Ovary (tissue), 9 donors: ENCODE measurements around the gene CD2. TPM values are rescaled to one million over a fixed set of nuclear protein-coding genes. Genes with fewer than 3 reads are reported as not detected.

Experiments used
- DNase-seq, 5 donors: peaks; one replicate each; pipeline ENCODE4 v3.0.0-alpha.2; 2019 to 2020
- H3K27ac ChIP-seq, 2 donors: fragments of 200-600 bp; one replicate each; pipeline versions ENCODE4 v1.5.1 to v1.8.0; 2019 to 2022
- H3K27me3 ChIP-seq: fragments of 200-600 bp; one replicate; pipeline ENCODE4 v1.8.0; 2022
- H3K36me3 ChIP-seq: fragments of 200-600 bp; sonication (generic); one replicate; pipeline ENCODE4 v1.5.1; 2019
- H3K4me1 ChIP-seq: one replicate; pipeline ENCODE4 v1.8.1; 2013; ENCODE audit warnings: mild to moderate bottlenecking, moderate library complexity; ENCODE audit not compliant: insufficient read depth
- H3K4me3 ChIP-seq: fragments of 200-600 bp; sonication (generic); one replicate; pipeline ENCODE4 v1.5.1; 2017
- H3K9me3 ChIP-seq, 2 donors: fragments of 200-600 bp in 1 of 2; sonication (generic) in 1 of 2; one replicate each; pipeline versions ENCODE4 v1.5.1 to v1.8.1; 2013 to 2019; ENCODE audit warnings: mild to moderate bottlenecking in 1 of 2, moderate library complexity in 1 of 2
- CTCF ChIP-seq, 3 donors: fragments of 450-650 bp in 2 of 3; fragments of 200-600 bp in 1 of 3; IDR thresholded peaks; one replicate each; pipeline versions ENCODE4 v1.5.1 to v1.8.0; 2016 to 2022; ENCODE audit warnings: antibody characterized with exemption in 3 of 3, mild to moderate bottlenecking in 1 of 3
- EP300 ChIP-seq: sonication (generic); formaldehyde crosslinking; IDR thresholded peaks from one replicate; pipeline ENCODE4 v1.6.1; 2017; ENCODE audit warnings: antibody characterized with exemption
- POLR2A ChIP-seq: fragments of 450-650 bp; IDR thresholded peaks from one replicate; pipeline ENCODE4 v1.6.1; 2017; ENCODE audit warnings: antibody characterized with exemption, mild to moderate bottlenecking, moderate library complexity
- WGBS, 3 donors: extraction: QIAGEN DNeasy Blood & Tissue Kit in 1 of 3; methylation state at CpG; one replicate each; pipeline versions ENCODE4 v1.1.5 to v1.1.7; 2013 to 2017; 5-methylcytosine and 5-hydroxymethylcytosine counted together
- intact Hi-C, 4 donors: fragments of 100-400 bp; cut with DNase I; formaldehyde crosslinking; loops; one replicate each; pipeline versions ENCODE4 v1.11.0 to v1.15.1; 2022 to 2023
- polyA plus RNA-seq, 2 donors: library from polyadenylated mRNA; stranded (reverse); fragments of 200-250 nt in 1 of 2; fragments of 350-450 nt in 1 of 2; fragmentation: Illumina TruSeq in 1 of 2; extraction: RNeasy Lipid Tissue Mini Kit (QIAGEN cat#74804) in 1 of 2; gene quantifications; one replicate each; pipeline ENCODE4 v1.2.3, GENCODE V29; 2013 to 2014
- total RNA-seq, 7 donors: library from RNA; depleted of rRNA in 2 of 7; stranded (reverse); fragments of >200 nt in 2 of 7; fragmentation: NEBNext Ultra II Directional in 3 of 7; extraction: Animal tissue kit (Norgen Biotek cat#: 25700) in 3 of 7; gene quantifications; one replicate each; pipeline versions ENCODE4 v1.1.0 to v1.2.4, GENCODE V29; 2016 to 2023
- donor health status: DM: no; HTN: no; CAD: no; lungs with moderate emphysema.
- donor health status: DM: no; HTN: no; CAD: no.
- donor health status: Bipolar disorder and iron deficiency.
- donor health status: DM: yes; HTN: yes; CAD: no.
- donor health status: DM: no; HTN: no; CAD: no.
- donor health status: DM: yes; HTN: yes; CAD: no.

Gene CD2
- total and polyA plus RNA-seq, 9 donors, result 0.30 to 11.1 (median 1.0) TPM

- WGBS, 3 donors, result 94 to 95% (median 95%) methylated on average over 4 of the region's 4 CpGs
- DNase-seq, result no peak
- H3K4me1 ChIP-seq, result no peaks in the 10 kb centered on the region
- no peak overlapping the region for H3K4me3 ChIP-seq
- H3K27ac ChIP-seq, result no peak overlapping the region
- intact Hi-C loops, result no loop called here
- H3K27me3 ChIP-seq, result no peaks in the 10 kb centered on the region
- peaks cover 0 to 8% of the 10 kb centered on the region in 2 donors for H3K9me3 ChIP-seq
- no peaks in the 10 kb centered on the region for H3K36me3 ChIP-seq
- TF ChIP-seq POLR2A, result no peak
- TF ChIP-seq EP300, result no peak
These were observed 10.7 kb upstream of the CD2 start for GRCh38 chr1:116743535-116743934.

- Histone ChIP-seq H3K4me1 (no peaks in the 10 kb centered on the region), H3K36me3 (no peaks in the 10 kb centered on the region), H3K27me3 (no peaks in the 10 kb centered on the region), H3K9me3 (peaks cover 0 to 8% of the 10 kb centered on the region in 2 donors), H3K4me3 (no peak overlapping the region), H3K27ac (no peak overlapping the region)
- intact Hi-C loops, result no loop called here
- no peak for DNase-seq
- 90 to 94% (median 93%) methylated on average over 3 of the region's 3 CpGs for WGBS, 3 donors
- TF ChIP-seq CTCF (IDR thresholded peaks at IDR 0.05), result no peak
- no peak for TF ChIP-seq POLR2A
- no peak for TF ChIP-seq EP300
These were observed 6.0 kb upstream of the CD2 start for GRCh38 chr1:116748272-116748671.

- Histone ChIP-seq H3K4me1 (no peaks in the 10 kb centered on the region), H3K9me3 (no peaks in the 10 kb centered on the region), H3K27ac (no peak overlapping the region), H3K4me3 (no peak overlapping the region), H3K36me3 (no peaks in the 10 kb centered on the region), H3K27me3 (no peaks in the 10 kb centered on the region)
- TF ChIP-seq POLR2A (no peak), EP300 (no peak), CTCF (IDR thresholded peaks at IDR 0.05) (no peak)
- DNase-seq, result no peak
- WGBS, 3 donors, result 48 to 56% (median 48%) methylated on average over 4 of the region's 4 CpGs
- intact Hi-C loops, result no loop called here
These were observed 3.1 kb upstream of the CD2 start for GRCh38 chr1:116751146-116751545.

- intact Hi-C loops, result no loop called here
- Histone ChIP-seq H3K4me3 (no peak overlapping the region), H3K4me1 (no peaks in the 10 kb centered on the region), H3K27ac (no peak overlapping the region), H3K27me3 (no peaks in the 10 kb centered on the region), H3K36me3 (no peaks in the 10 kb centered on the region), H3K9me3 (no peaks in the 10 kb centered on the region)
- DNase-seq, result no peak
- WGBS, 3 donors, result 5 to 21% (median 13%) methylated on average over 1 of the region's 1 CpG
- TF ChIP-seq POLR2A (no peak), CTCF (IDR thresholded peaks at IDR 0.05) (no peak), EP300 (no peak)
These were observed 2.6 kb upstream of the CD2 start for GRCh38 chr1:116751621-116752020.

- Histone ChIP-seq H3K27me3 (no peaks in the 10 kb centered on the region), H3K4me1 (no peaks in the 10 kb centered on the region), H3K36me3 (no peaks in the 10 kb centered on the region), H3K9me3 (no peaks in the 10 kb centered on the region), H3K4me3 (no peak overlapping the region), H3K27ac (no peak overlapping the region)
- WGBS, 3 donors, result 44 to 55% (median 47%) methylated on average over 3 of the region's 3 CpGs
- TF ChIP-seq EP300, result no peak
- no peak for TF ChIP-seq CTCF (IDR thresholded peaks at IDR 0.05)
- no peak for TF ChIP-seq POLR2A
- intact Hi-C loops, result no loop called here
- DNase-seq, result no peak
These were observed 918 bp upstream of the CD2 start for GRCh38 chr1:116753312-116753711.
